ENCODE results near the gene STAG1. TPM values are rescaled to one million over a fixed set of nuclear protein-coding genes. Genes with fewer than 3 reads are reported as not detected.

STAG1 gene
- polyA plus RNA-seq, 3 donors, result 7.2 to 10.0 (median 7.5) TPM

DNA sequence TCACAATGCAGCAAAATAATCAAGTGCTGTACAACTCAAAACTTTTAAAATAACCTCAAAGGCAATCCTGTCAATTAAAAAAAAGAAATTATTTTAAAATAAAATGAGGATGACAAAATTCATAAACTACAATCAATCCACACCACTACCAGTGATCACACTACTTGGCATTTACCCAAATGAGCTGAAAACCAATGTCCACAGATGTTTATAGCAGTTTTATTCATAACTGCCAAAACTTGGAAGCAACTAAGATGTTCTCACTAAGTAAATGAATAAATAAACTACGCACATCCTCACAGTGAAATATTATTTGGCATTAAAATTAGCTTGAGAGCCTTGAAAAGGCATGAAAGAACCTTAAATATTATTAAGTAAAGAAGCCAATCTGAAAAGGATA, 121.3 kb downstream of the STAG1 start:
- intact Hi-C loops (cut with micrococcal nuclease), result loop anchor here in 1 of 2 donors (5.0 kb wide), 1 partner anchor 374 kb away; no protein-coding TSS in a partner anchor
- no CpG with 5 or more reads among the region's 1 CpG for WGBS (ENCODE audit: insufficient coverage)
- peaks cover 11 to 13% of the 10 kb centered on the region in 2 donors for H3K4me1 ChIP-seq (ENCODE audit: control insufficient read depth in 1 of 2, insufficient read depth in 2 of 2, low read length in 2 of 2)
- peaks cover 12% of the 10 kb centered on the region for H4K20me1 ChIP-seq (ENCODE audit: insufficient read depth, low read length)
- no peak overlapping the region for H3K4me3 ChIP-seq (replicated peaks in 1 of 3; ENCODE audit: low read depth in 2 of 3, low read length in 3 of 3)
- peaks cover 67% of the 10 kb centered on the region for H3K79me2 ChIP-seq (ENCODE audit: insufficient read depth, low read length)
- no peak overlapping the region for H3K9ac ChIP-seq (ENCODE audit: insufficient read depth, low read length, poor library complexity, severe bottlenecking)
- Mint-ChIP-seq H3K27me3 (ENCODE audit: low read depth in 3 of 3) (no peaks in the 10 kb centered on the region), H3K4me3 (no peak overlapping the region), H3K9me3 (peaks cover 0 to 8% (median 6%) of the 10 kb centered on the region in 7 donors), H3K36me3 (peaks cover 13 to 29% of the 10 kb centered on the region in 2 donors), H3K27ac (no peak overlapping the region), H3K4me1 (peaks cover 17% of the 10 kb centered on the region)
- H3K4me2 ChIP-seq (replicated peaks; ENCODE audit: extremely low read depth, low read length, poor library complexity, severe bottlenecking), result no peak overlapping the region
- peaks cover 0 to 16% of the 10 kb centered on the region in 2 donors for H3K36me3 ChIP-seq (replicated peaks in 1 of 2; ENCODE audit: control insufficient read depth in 1 of 2, insufficient read depth in 2 of 2, low read length in 2 of 2)
- no peak for TF ChIP-seq CTCF (IDR thresholded peaks at IDR 0.05)
- DNase-seq, result no peak
- no peak overlapping the region for H2AFZ ChIP-seq (ENCODE audit: insufficient read depth, low read depth, low read length, poor library complexity, severe bottlenecking)
- H3K27ac ChIP-seq (ENCODE audit: low read depth in 1 of 2, low read length in 2 of 2), result no peak overlapping the region
- no peaks in the 10 kb centered on the region for H3K27me3 ChIP-seq (ENCODE audit: control insufficient read depth in 2 of 2, insufficient read depth in 2 of 2, low read length in 2 of 2)
- peaks cover 0 to 6% of the 10 kb centered on the region in 2 donors for H3K9me3 ChIP-seq (replicated peaks in 1 of 2; ENCODE audit: control insufficient read depth in 1 of 2, insufficient read depth in 1 of 2, low read length in 2 of 2)

DNA sequence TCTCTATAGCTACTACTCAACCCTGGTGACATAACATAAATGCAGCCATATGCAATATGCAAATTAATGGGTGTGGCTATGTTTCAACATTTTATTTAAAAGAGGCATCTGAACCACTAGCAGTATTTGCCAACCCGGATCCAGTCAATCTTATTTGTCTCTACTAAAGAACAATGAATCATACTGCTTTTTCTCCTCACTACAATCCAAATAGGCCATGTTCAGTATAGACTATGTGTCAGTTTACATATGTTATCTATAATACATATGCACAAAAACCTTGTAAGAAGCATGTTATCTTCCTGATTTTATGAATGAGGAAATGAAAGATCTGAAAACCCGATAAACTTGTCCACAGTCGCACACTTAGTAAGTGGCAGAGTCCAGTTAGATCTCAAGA, 125.7 kb downstream of the STAG1 start:
- TF ChIP-seq CTCF (IDR thresholded peaks at IDR 0.05), result no peak
- intact Hi-C loops (cut with micrococcal nuclease), result no loop called here
- peak overlapping the region; percentile 51 for H3K4me2 ChIP-seq (replicated peaks; ENCODE audit: extremely low read depth, low read length, poor library complexity, severe bottlenecking)
- Mint-ChIP-seq H3K4me3 (peak overlapping the region in 1 of 2 donors; percentile 39), H3K4me1 (peaks cover 33% of the 10 kb centered on the region), H3K36me3 (peaks cover 18 to 28% of the 10 kb centered on the region in 2 donors), H3K9me3 (peaks cover 0 to 8% (median 5%) of the 10 kb centered on the region in 7 donors), H3K27me3 (ENCODE audit: low read depth in 3 of 3) (no peaks in the 10 kb centered on the region), H3K27ac (peak overlapping the region; percentile 52 to 90 (median 80))
- DNase-seq, result peak; percentile 67 to 89 (median 80)
- peaks cover 0 to 16% of the 10 kb centered on the region in 2 donors for H3K36me3 ChIP-seq (replicated peaks in 1 of 2; ENCODE audit: control insufficient read depth in 1 of 2, insufficient read depth in 2 of 2, low read length in 2 of 2)
- peak overlapping the region in 1 of 3 experiments; percentile 21 for H3K4me3 ChIP-seq (replicated peaks in 1 of 3; ENCODE audit: low read depth in 2 of 3, low read length in 3 of 3)
- no peak overlapping the region for H3K9ac ChIP-seq (ENCODE audit: insufficient read depth, low read length, poor library complexity, severe bottlenecking)
- no CpG with 5 or more reads among the region's 3 CpGs for WGBS (ENCODE audit: insufficient coverage)
- peaks cover 30 to 36% of the 10 kb centered on the region in 2 donors for H3K4me1 ChIP-seq (ENCODE audit: control insufficient read depth in 1 of 2, insufficient read depth in 2 of 2, low read length in 2 of 2)
- H4K20me1 ChIP-seq (ENCODE audit: insufficient read depth, low read length), result no peaks in the 10 kb centered on the region
- H3K79me2 ChIP-seq (ENCODE audit: insufficient read depth, low read length), result peaks cover 61% of the 10 kb centered on the region
- H3K9me3 ChIP-seq (replicated peaks in 1 of 2; ENCODE audit: control insufficient read depth in 1 of 2, insufficient read depth in 1 of 2, low read length in 2 of 2), result peaks cover 0 to 6% of the 10 kb centered on the region in 2 donors
- no peaks in the 10 kb centered on the region for H3K27me3 ChIP-seq (ENCODE audit: control insufficient read depth in 2 of 2, insufficient read depth in 2 of 2, low read length in 2 of 2)
- H2AFZ ChIP-seq (ENCODE audit: insufficient read depth, low read depth, low read length, poor library complexity, severe bottlenecking), result no peak overlapping the region
- peak overlapping the region in 1 of 2 donors; percentile 58 for H3K27ac ChIP-seq (ENCODE audit: low read depth in 1 of 2, low read length in 2 of 2)

Measured in CD14-positive monocyte (primary cell).